Measurements from ENCODE around the gene ATP8A2. TPM values are rescaled to one million over a fixed set of nuclear protein-coding genes. Genes with fewer than 3 reads are reported as not detected.

ATP8A2 gene
- total RNA-seq, 1 experiment from 2014 or later = 0.64 TPM

- DNase-seq (ENCODE audit: low read depth) = no peak
These were observed 654.4 kb downstream of the ATP8A2 start for GRCh38 chr13:26026211-26026610.

GRCh38 chr13:26029581-26030136 lies 657.9 kb downstream of the ATP8A2 start:
- no peak for DNase-seq (ENCODE audit: low read depth)

- DNase-seq (ENCODE audit: low read depth) = no peak
These were observed 658.6 kb downstream of the ATP8A2 start for GRCh38 chr13:26030331-26030730.

GRCh38 chr13:26034018-26034417 lies 662.2 kb downstream of the ATP8A2 start:
- no peak for DNase-seq (ENCODE audit: low read depth)

DNA sequence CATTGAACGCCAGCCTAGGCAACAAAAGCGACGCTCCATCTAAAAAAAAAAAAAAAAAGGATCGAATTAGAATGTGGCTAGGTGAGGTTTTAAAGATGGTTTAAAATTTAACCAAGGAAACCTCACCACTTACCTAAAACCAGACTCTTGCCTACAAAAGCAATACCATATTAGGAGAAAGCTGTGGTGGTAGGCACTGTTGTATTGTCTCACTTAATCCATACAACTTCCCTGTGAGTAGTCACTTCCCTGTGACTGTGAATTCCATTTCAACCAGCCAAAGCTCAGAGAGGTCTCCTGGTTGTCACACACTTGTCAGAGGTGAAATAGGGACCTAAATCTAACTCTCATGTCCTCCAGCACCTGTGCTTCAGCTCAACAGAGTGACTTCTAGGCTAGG lies 664.6 kb downstream of the ATP8A2 start:
- no peak for DNase-seq (ENCODE audit: low read depth)

- peak; percentile 28 for DNase-seq (ENCODE audit: low read depth)
These were observed 665.5 kb downstream of the ATP8A2 start for GRCh38 chr13:26037302-26037701.

DNA sequence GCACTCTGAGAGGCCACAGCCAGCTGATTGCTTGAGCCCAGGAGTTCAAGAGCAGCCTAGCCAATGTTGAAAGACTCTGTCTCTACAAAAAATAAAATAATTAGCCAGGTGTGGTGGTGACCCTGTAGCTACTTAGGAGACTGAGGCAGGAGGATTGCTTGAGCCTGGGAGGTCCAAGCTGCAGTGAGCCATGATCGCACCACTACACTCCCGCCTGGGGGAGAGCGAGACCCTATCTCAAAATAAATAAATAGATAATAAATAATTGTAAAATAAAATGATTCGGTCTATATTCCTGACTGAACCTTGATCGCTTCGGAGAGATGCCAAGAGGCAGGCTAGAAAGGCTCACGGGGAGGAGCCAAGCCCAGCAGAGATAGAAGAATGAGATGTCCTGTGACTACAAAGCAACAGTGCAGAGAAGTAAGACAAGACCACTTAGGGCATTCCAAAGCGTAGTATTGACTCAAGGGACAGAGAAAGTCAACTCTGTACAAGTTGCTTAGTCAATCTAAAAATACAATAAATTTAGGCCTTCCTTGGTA lies 667.2 kb downstream of the ATP8A2 start:
- DNase-seq (ENCODE audit: low read depth) = no peak

GRCh38 chr13:26041444-26041843 lies 669.7 kb downstream of the ATP8A2 start:
- DNase-seq (ENCODE audit: low read depth) = no peak

DNA sequence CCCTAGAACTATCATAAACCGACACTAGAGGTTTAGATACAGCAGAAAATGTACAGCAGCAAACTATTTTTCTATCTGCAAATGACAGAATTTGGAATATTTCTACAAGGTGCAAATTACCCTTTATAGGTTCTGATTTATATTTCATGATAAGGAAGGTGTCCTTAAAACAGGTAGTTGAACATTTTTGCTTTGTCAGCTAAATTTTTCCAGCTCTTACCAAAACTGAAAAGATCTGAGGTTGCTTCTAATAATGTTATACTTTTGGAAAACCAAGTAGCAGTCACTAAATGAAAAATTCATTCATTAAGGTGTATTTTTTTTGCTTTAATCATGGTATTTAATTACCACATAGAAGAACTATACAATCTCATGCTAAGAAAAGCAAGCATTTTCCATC lies 671.0 kb downstream of the ATP8A2 start:
- no peak for DNase-seq (ENCODE audit: low read depth)

GRCh38 chr13:26045142-26045541 lies 673.4 kb downstream of the ATP8A2 start:
- DNase-seq (ENCODE audit: low read depth) = no peak

DNA sequence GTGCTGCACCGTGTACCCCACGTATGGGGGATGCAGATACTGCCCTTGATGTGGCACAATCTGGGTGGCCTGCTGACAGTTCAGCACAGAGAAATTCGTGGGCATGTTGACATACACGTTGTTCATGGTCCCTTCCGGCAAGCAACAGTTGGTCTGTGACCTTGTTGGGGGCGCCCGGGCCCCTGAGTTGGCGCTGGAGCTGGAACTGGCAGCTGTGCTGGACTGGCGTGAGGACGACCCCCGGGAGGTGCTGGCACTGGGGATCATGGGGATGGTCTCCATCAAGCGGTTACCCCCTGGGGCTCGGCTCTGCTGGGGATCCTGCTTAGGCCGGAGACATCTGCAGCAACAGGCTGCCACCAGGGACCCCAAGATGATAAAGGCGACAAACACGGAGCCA lies 674.9 kb downstream of the ATP8A2 start:
- no peak for DNase-seq (ENCODE audit: low read depth)

DNA sequence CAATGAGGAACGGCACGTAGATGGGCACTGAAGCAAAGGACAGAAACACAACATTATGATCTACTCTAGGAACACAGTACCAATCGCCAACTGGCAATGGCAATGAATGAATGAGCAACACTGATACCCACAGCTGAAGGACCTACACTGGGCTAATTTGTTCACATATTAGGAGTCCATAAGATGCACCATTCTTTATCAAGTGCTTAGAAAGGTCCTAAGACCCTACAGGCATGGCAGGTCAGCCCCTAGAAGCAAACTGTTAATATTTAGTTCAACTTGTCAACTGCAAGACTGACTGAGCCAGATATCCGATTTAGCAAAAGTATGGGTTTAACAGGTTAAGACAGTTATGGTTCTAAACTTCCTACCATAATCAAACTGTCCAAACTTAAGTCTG lies 675.3 kb downstream of the ATP8A2 start:
- DNase-seq (ENCODE audit: low read depth) = no peak

DNA sequence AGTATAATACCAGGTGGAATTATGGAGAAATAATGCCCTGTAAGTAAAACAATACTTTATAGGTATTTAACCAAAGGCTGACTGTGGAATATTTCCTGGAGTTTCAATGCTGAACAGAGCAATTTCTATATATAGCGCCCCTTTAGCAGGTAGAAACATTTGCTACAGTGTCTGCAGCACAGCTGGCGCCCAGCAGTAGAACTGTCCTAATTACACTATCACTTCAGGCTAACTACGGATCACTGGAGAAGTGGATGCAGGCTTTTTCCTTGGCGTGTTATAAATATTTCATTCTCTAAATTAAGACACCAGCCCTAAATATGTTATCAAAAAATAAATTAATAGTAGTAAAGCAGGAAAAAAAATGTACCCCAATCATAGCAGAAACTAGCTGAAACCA lies 677.0 kb downstream of the ATP8A2 start:
- no peak for DNase-seq (ENCODE audit: low read depth)

- no peak for DNase-seq (ENCODE audit: low read depth)
These were observed 678.9 kb downstream of the ATP8A2 start for GRCh38 chr13:26050568-26051230.

DNA sequence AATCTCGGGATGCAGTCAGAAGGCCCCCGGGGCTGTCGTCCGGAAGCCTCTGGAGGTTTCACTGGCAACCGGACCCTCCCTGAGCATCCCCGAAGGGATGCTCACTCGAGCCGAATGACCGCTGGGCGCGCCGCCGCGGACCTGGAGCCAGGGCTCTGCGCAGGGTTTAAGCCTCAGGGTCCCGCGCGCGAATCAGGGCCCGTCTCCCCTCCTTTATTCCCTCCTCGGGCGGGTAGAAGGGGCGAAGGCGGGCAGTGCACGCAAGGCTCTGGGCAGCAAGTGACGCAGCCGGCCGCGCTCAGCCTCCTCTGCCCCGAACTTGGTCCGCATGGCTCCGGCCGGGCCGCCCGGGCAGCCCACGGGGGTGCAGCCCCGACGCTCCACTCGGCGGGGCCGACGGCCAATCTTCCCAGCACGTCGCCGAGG lies 679.5 kb downstream of the ATP8A2 start:
- DNase-seq (ENCODE audit: low read depth) = no peak

DNA sequence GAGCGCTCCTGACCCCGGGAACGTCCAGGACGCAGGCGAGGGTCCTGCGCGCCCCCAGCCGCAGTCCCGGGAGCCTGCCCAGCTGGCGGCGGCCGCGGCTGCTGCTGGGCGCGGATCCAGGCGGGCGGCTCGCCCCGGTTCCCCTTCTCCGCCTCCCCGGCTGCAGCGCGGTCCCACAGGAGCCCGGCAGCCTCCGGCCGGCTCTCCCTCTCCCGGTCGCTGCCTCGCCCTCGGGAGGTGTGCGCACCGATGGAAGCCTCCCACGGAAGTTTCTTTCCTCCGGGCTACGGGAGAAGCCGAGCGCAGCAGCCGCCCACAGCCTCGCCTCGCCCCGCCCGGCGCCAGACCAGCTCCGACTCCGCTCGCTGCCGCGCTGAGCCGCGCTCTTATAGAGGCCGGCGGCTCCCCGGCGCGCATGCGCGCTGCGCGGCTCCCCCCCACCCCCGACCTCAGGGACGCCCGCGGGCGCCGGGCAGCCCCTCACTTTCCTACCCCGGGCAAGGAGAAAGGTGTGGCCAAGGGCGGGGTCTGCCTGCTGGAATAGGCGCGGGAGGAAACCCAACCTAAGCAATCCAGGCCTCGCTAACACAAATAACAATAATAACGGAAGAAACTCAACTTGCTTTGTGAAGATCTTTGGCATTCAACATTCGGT lies 680.0 kb downstream of the ATP8A2 start, which contains the start of gene SHISA2:
TSS of gene SHISA2 (minus strand) at position 360 of the 655 bp plus-strand sequence. CDS start 1,041 bp downstream, outside the sequence.
- peak; percentile 12 for DNase-seq (ENCODE audit: low read depth)

GRCh38 chr13:26052337-26052736 lies 680.6 kb downstream of the ATP8A2 start:
- DNase-seq (ENCODE audit: low read depth) = no peak

GRCh38 chr13:26053418-26053980 lies 681.7 kb downstream of the ATP8A2 start:
- no peak for DNase-seq (ENCODE audit: low read depth)

DNA sequence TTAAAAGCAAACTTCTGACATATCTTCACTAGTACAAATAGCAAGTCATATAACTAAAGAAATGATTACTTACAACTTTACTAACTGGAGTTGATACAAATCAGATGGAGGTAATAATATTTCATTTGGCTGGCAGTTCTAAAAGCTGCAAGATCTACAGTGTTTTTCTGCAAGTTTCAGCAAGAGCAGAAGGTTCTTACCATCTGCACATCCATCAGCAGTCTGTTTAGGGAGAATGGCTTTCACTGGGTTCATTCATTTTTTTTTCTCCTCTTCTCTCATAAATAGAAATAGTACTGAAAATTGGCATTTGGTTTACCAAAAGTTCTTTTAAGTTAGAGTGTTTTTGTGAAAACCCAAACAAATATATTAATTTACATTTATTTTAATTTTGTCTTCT lies 683.1 kb downstream of the ATP8A2 start:
- no peak for DNase-seq (ENCODE audit: low read depth)

DNA sequence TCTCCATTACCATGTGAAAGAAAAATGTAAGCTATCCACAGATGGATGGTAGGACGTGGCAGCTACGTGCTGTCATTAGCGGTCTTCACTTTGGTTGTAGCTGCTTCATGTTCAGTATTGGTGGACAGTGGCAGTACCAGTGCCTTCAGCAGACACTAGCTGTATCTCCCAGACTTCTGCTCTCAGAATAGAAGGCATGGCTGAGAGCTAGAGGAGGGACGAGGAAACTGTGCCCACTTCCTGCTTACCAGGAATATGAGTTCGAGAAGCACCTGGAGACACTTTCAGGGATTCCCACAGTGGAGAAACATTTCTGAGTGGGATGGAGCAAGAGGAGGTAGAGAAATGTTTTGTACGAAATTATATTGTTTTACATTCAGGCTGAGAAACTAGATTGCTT lies 686.9 kb downstream of the ATP8A2 start:
- no peak for DNase-seq (ENCODE audit: low read depth)

GRCh38 chr13:26060357-26060756 lies 688.6 kb downstream of the ATP8A2 start:
- no peak for DNase-seq (ENCODE audit: low read depth)

DNA sequence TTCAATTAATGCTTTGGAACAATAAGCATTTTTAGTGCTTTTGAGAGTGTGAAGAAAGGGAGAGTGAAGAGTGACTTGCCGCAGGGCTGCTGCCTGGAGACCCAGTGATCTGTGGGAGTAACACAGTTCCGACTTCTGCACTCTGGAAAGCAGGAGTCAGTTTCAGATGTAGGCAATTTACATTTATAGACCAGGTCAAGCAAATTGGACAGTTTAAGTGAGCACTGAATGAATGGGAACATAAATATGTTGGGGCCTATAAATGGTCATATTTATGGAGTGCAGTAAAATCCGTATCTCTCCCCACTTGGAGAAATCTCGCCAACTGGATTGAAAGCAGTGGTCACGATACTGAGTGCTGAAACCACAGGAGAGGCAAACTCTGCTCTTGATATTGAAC lies 689.5 kb downstream of the ATP8A2 start:
- no peak for DNase-seq (ENCODE audit: low read depth)

All from HT1080 (cell line).